GM23338 (cell line): ENCODE data around the gene TMEM138.

Experiments
- EZH2 ChIP-seq: fragments of 200-600 bp; sonication (generic); IDR thresholded peaks from one replicate; pipeline ENCODE4 v1.8.0; 2017; ENCODE audit warnings: antibody characterized with exemption, mild to moderate bottlenecking, low read depth; ENCODE audit not compliant: unreplicated experiment
- EZH2phosphoT487 ChIP-seq: fragments of 200-600 bp; sonication (generic); IDR thresholded peaks from one replicate; pipeline ENCODE4 v1.8.1; 2018; ENCODE audit warnings: antibody characterized with exemption; ENCODE audit not compliant: unreplicated experiment
- JUNB ChIP-seq: IDR thresholded peaks from one replicate; pipeline ENCODE4 v1.6.1; 2016; ENCODE audit warnings: antibody characterized with exemption; ENCODE audit not compliant: unreplicated experiment
- STAT1 ChIP-seq: IDR thresholded peaks from one replicate; pipeline ENCODE4 v1.6.1; 2016; ENCODE audit warnings: antibody characterized with exemption; ENCODE audit not compliant: unreplicated experiment
- TF ChIP-seq, protein P1 (sequence below), 2 experiments: fragments of 200-600 bp in 1 of 2; sonication (generic) in 1 of 2; conservative IDR thresholded peaks; 2 replicates each; pipeline versions ENCODE4 v1.5.1 to v1.6.1; 2016 to 2017; ENCODE audit warnings: antibody characterized with exemption in 2 of 2, low read depth in 2 of 2, mild to moderate bottlenecking in 2 of 2, moderate library complexity in 1 of 2

GRCh38 chr11:61350336-61350735 lies 11.8 kb upstream of the TMEM138 start:
- TF ChIP-seq, protein P1, sequence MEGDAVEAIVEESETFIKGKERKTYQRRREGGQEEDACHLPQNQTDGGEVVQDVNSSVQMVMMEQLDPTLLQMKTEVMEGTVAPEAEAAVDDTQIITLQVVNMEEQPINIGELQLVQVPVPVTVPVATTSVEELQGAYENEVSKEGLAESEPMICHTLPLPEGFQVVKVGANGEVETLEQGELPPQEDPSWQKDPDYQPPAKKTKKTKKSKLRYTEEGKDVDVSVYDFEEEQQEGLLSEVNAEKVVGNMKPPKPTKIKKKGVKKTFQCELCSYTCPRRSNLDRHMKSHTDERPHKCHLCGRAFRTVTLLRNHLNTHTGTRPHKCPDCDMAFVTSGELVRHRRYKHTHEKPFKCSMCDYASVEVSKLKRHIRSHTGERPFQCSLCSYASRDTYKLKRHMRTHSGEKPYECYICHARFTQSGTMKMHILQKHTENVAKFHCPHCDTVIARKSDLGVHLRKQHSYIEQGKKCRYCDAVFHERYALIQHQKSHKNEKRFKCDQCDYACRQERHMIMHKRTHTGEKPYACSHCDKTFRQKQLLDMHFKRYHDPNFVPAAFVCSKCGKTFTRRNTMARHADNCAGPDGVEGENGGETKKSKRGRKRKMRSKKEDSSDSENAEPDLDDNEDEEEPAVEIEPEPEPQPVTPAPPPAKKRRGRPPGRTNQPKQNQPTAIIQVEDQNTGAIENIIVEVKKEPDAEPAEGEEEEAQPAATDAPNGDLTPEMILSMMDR (conservative IDR thresholded peaks at IDR 0.05; ENCODE audit: low read depth in 2 of 2) = no peak
- TF ChIP-seq JUNB = no peak
- TF ChIP-seq STAT1 = no peak
- TF ChIP-seq EZH2phosphoT487 = no peak
- no peak for TF ChIP-seq EZH2
